ENCODE results near the gene PNPLA7. TPM values are rescaled to one million over a fixed set of nuclear protein-coding genes. Genes with fewer than 3 reads are reported as not detected.

The PNPLA7 gene
- total and polyA plus RNA-seq, 2 of the 13 experiments (the other 11 are each of a cell fraction or from before 2014, with no cell fraction given): 0.42 to 1.5 TPM

DNA sequence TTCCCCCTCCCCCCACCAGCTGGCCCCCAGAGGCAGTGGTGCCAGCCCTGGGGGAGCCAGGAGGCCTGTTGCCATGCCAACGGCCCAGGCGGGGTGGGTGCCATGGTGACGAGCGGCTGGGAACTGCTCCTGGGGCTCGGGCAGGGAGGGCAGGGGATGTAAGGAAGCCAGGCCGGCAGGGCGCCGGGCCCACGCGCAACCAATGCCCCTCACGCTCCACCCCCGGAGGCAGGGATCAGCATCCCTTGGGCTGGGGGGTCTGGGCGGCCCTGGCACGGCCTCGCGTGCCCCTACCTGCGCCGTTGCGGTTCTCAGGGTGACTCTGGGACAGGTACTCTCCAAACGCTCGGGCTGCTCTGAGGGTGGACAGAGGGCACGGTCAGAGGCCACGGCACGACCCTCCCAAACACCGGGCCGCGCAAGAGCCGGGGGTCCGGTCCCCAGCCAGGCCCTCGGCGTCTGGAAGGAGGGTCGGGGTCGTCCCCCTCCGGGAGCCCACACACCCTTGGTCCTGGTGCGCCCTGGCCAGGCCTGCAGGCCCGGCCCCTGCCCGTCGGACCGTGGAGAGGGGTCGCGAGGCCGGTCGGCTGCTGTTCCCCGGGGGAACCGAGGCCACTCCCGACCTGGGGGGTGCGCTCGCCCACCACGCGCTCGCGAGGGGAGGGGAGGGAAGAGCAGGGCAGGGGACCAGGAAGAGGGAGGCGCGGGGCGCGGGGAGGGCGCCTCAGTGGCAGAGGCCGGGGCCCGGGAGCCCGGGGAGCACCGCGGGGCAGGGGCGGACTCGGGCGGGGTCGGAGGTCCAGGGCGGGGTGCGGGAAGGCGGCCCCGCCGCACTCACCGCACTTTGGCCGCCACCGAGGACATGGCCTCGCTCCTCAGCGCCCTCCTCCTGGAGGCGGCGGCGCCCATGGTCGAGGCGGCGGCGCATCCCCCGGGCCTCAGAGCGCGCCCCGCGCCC, 91.7 kb downstream of the PNPLA7 start (continued):
- no peak for TF ChIP-seq NFE2L1 (CRISPR knock-in tag; IDR thresholded peaks at IDR 0.05; ENCODE audit: borderline replicate concordance)
- no peak for TF ChIP-seq PHF20 (CRISPR knock-in tag; IDR thresholded peaks at IDR 0.05)
- 0 out of 2 replicates have a peak, but pooled peaks have one; percentile 21 for TF ChIP-seq TBX2 (CRISPR knock-in tag; IDR thresholded peaks at IDR 0.05; ENCODE audit: borderline replicate concordance)
- no peak for TF ChIP-seq GATAD1 (CRISPR knock-in tag; IDR thresholded peaks at IDR 0.05)
- TF ChIP-seq RORA (CRISPR knock-in tag; IDR thresholded peaks at IDR 0.05): no peak
- TF ChIP-seq, protein P1, sequence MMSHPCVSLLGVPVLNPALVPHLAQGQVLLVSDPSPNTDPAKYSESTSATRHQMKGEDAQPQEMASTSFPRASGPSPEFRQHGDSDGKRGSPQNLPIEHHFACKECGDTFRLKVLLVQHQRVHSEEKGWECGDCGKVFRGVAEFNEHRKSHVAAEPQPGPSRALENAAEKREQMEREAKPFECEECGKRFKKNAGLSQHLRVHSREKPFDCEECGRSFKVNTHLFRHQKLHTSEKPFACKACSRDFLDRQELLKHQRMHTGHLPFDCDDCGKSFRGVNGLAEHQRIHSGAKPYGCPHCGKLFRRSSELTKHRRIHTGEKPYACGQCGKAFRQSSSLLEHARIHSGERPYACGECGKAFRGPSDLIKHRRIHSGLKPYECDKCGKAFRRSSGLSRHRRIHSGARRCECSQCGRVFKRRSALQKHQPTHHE (CRISPR knock-in tag; IDR thresholded peaks at IDR 0.05; ENCODE audit: borderline replicate concordance): no peak
- no peak; the same call in 1 of the 2 replicates for TF ChIP-seq MYC (CRISPR knock-in tag; IDR thresholded peaks at IDR 0.05; ENCODE audit: borderline replicate concordance)
- no peak for TF ChIP-seq MZF1 (CRISPR knock-in tag; IDR thresholded peaks at IDR 0.05; ENCODE audit: borderline replicate concordance)
- TF ChIP-seq NKX3-1 (CRISPR knock-in tag; IDR thresholded peaks at IDR 0.05): no peak
- TF ChIP-seq ZNF430 (CRISPR knock-in tag; IDR thresholded peaks at IDR 0.05): peak; percentile 56; the same call in 1 of the 2 replicates
- TF ChIP-seq ZNF317 (CRISPR knock-in tag; IDR thresholded peaks at IDR 0.05): no peak
- TF ChIP-seq KLF6 (CRISPR knock-in tag; IDR thresholded peaks at IDR 0.05): no peak
- TF ChIP-seq ZNF543 (CRISPR knock-in tag; IDR thresholded peaks at IDR 0.05): no peak
- TF ChIP-seq, protein P2, sequence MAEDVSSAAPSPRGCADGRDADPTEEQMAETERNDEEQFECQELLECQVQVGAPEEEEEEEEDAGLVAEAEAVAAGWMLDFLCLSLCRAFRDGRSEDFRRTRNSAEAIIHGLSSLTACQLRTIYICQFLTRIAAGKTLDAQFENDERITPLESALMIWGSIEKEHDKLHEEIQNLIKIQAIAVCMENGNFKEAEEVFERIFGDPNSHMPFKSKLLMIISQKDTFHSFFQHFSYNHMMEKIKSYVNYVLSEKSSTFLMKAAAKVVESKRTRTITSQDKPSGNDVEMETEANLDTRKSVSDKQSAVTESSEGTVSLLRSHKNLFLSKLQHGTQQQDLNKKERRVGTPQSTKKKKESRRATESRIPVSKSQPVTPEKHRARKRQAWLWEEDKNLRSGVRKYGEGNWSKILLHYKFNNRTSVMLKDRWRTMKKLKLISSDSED (CRISPR knock-in tag; IDR thresholded peaks at IDR 0.05): no peak
- no peak for TF ChIP-seq MED1 (CRISPR knock-in tag; IDR thresholded peaks at IDR 0.05)
- TF ChIP-seq HNRNPL (IDR thresholded peaks at IDR 0.05; ENCODE audit: low read depth, low read length): peak; percentile 73; the same call in 1 of the 2 replicates
- TF ChIP-seq KLF15 (CRISPR knock-in tag; IDR thresholded peaks at IDR 0.05; ENCODE audit: borderline replicate concordance): no peak; the same call in 1 of the 2 replicates
- no peak for TF ChIP-seq ZNF224 (CRISPR knock-in tag; IDR thresholded peaks at IDR 0.05)
- no peak for TF ChIP-seq SAFB2 (CRISPR knock-in tag; IDR thresholded peaks at IDR 0.05; ENCODE audit: borderline replicate concordance, low read depth)
- 0 out of 2 replicates have a peak, but pooled peaks have one; percentile 38 for TF ChIP-seq HNF1B (CRISPR knock-in tag; IDR thresholded peaks at IDR 0.05)
- no peak for TF ChIP-seq TRIM24 (CRISPR knock-in tag; IDR thresholded peaks at IDR 0.05)
- no peak for TF ChIP-seq PRPF4 (IDR thresholded peaks at IDR 0.05; ENCODE audit: low read depth, low read length, poor library complexity, severe bottlenecking)
- TF ChIP-seq FOSL2 (CRISPR knock-in tag; IDR thresholded peaks at IDR 0.05): no peak
- no peak; the same call in 1 of the 2 replicates for TF ChIP-seq KDM5B (CRISPR knock-in tag; IDR thresholded peaks at IDR 0.05; ENCODE audit: borderline replicate concordance)
- peak; percentile 8 for TF ChIP-seq AGO2 (optimal IDR thresholded peaks at IDR 0.05; ENCODE audit: low read depth, low read length)
- TF ChIP-seq ZNF841 (CRISPR knock-in tag; IDR thresholded peaks at IDR 0.05; ENCODE audit: borderline replicate concordance): no peak
- no peak for TF ChIP-seq KLF11 (CRISPR knock-in tag; IDR thresholded peaks at IDR 0.05)

Data from HepG2 (cell line).